Suprapubic skin (tissue), 4 donors: ENCODE measurements around the gene TP53BP2. TPM values are rescaled to one million over a fixed set of nuclear protein-coding genes. Genes with fewer than 3 reads are reported as not detected.

Source experiments
- DNase-seq, 2 donors: peaks; one replicate each; pipeline ENCODE4 v3.0.0-alpha.2; 2019; ENCODE audit warnings: low spot score in 2 of 2
- H3K27ac ChIP-seq: fragments of 200-600 bp; sonication (generic); one replicate; pipeline ENCODE4 v1.5.1; 2019
- H3K27me3 ChIP-seq: fragments of 200-600 bp; sonication (generic); one replicate; pipeline ENCODE4 v1.5.1; 2019
- H3K36me3 ChIP-seq: fragments of 200-600 bp; sonication (generic); one replicate; pipeline ENCODE4 v1.5.1; 2019
- H3K4me1 ChIP-seq: fragments of 200-600 bp; sonication (generic); one replicate; pipeline ENCODE4 v1.5.1; 2019
- H3K4me3 ChIP-seq: fragments of 200-600 bp; sonication (generic); one replicate; pipeline ENCODE4 v1.5.1; 2019; ENCODE audit warnings: mild to moderate bottlenecking
- H3K9me3 ChIP-seq: fragments of 200-600 bp; sonication (generic); one replicate; pipeline ENCODE4 v1.5.1; 2019
- CTCF ChIP-seq, 2 donors: fragments of 200-600 bp in 1 of 2; fragments of 450-650 bp in 1 of 2; sonication (generic) in 1 of 2; IDR thresholded peaks; one replicate each; pipeline ENCODE4 v1.5.1; 2016 to 2019; ENCODE audit warnings: antibody characterized with exemption in 2 of 2, mild to moderate bottlenecking in 1 of 2, moderate library complexity in 1 of 2
- EP300 ChIP-seq: sonication (generic); formaldehyde crosslinking; IDR thresholded peaks from one replicate; pipeline ENCODE4 v1.6.1; 2017; ENCODE audit warnings: antibody characterized with exemption
- POLR2A ChIP-seq, 2 donors: fragments of 450-650 bp; IDR thresholded peaks; one replicate each; pipeline ENCODE4 v1.6.1; 2017; ENCODE audit warnings: antibody characterized with exemption in 2 of 2, mild to moderate bottlenecking in 2 of 2, moderate library complexity in 2 of 2
- POLR2AphosphoS5 ChIP-seq, 3 donors: sonication (generic); formaldehyde crosslinking; IDR thresholded peaks; one replicate each; pipeline ENCODE4 v1.6.1; 2017; ENCODE audit warnings: antibody characterized with exemption in 3 of 3
- WGBS: methylation state at CpG from one replicate; pipeline ENCODE4 v1.1.5; 2018; 5-methylcytosine and 5-hydroxymethylcytosine counted together
- total RNA-seq, 4 donors: library from RNA; depleted of rRNA; stranded (reverse); fragments of >200 nt; gene quantifications; one replicate each; pipeline ENCODE4 v1.1.0, GENCODE V29; 2016

The TP53BP2 gene
- total RNA-seq, 4 donors from 2014 or later = 33.2 to 80.5 (median 55.8) TPM

- H3K36me3 ChIP-seq = no peaks in the 10 kb centered on the region
- no peak overlapping the region for H3K27ac ChIP-seq
- H3K9me3 ChIP-seq = no peaks in the 10 kb centered on the region
- DNase-seq = no peak
- H3K4me1 ChIP-seq = peaks cover 41% of the 10 kb centered on the region
- TF ChIP-seq CTCF (IDR thresholded peaks at IDR 0.05) (no peak), POLR2A (IDR thresholded peaks at IDR 0.05) (no peak), POLR2AphosphoS5 (IDR thresholded peaks at IDR 0.05) (no peak), EP300 (no peak)
- H3K27me3 ChIP-seq = no peaks in the 10 kb centered on the region
- 84% methylated on average over 2 of the region's 2 CpGs for WGBS
- no peak overlapping the region for H3K4me3 ChIP-seq
Measured at GRCh38 chr1:223833948-223834347, 11.8 kb downstream of the TP53BP2 start.

GRCh38 chr1:223832637-223832943 is 13.2 kb downstream of the TP53BP2 start:
- Histone ChIP-seq H3K4me1 (peaks cover 40% of the 10 kb centered on the region), H3K9me3 (no peaks in the 10 kb centered on the region), H3K27me3 (no peaks in the 10 kb centered on the region), H3K27ac (peak overlapping the region; percentile 79), H3K36me3 (no peaks in the 10 kb centered on the region), H3K4me3 (no peak overlapping the region)
- 31% methylated on average over 3 of the region's 3 CpGs for WGBS
- no peak for DNase-seq
- TF ChIP-seq CTCF (IDR thresholded peaks at IDR 0.05) (no peak), EP300 (no peak), POLR2A (IDR thresholded peaks at IDR 0.05) (no peak), POLR2AphosphoS5 (IDR thresholded peaks at IDR 0.05) (no peak)

DNA sequence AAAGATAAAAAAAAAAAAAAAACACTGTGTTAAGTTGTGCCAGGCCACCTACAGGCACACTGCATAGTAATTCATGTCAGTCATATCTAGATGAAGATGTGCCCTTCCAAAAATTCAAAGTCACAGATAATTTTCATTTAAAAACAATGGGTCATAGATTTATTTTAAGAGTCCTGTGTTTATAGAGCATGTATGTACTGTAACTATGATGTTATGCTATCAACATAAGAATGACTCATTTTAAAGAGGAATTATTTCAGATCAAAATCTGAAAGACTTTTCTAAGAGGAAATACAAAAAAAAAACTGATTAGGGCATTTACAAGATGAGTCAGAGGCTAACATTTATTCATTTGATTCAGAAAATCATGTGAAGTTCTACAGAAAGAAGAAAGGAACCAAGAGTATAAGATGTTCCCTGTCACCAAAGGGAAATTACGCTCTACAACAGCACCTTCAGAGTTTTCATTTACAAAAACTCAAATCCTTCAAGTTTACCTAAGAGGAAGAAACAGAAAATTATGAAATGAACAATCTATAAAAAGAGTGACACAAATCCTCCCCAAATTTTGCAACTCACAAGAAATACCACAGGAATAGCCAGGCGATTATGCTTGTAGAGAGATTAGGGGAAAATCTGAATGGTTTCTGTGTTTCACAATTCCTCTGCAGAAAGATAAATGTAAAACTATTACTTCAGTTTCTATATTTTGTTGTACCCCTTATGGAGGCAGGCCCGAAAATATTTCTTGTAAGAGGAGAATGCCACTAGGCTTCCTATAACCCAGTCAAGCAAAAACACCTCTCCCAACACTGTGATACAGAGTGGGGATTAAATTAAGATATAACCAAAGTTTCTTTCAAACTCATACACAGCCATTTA is 13.8 kb downstream of the TP53BP2 start:
- H3K4me1 ChIP-seq = peaks cover 40% of the 10 kb centered on the region
- H3K27ac ChIP-seq = peak overlapping the region; percentile 79
- H3K36me3 ChIP-seq = no peaks in the 10 kb centered on the region
- no peak overlapping the region for H3K4me3 ChIP-seq
- DNase-seq = no peak
- H3K9me3 ChIP-seq = no peaks in the 10 kb centered on the region
- TF ChIP-seq POLR2AphosphoS5 (IDR thresholded peaks at IDR 0.05) = no peak
- H3K27me3 ChIP-seq = no peaks in the 10 kb centered on the region
- 38% methylated on average over 3 of the region's 3 CpGs for WGBS

DNA sequence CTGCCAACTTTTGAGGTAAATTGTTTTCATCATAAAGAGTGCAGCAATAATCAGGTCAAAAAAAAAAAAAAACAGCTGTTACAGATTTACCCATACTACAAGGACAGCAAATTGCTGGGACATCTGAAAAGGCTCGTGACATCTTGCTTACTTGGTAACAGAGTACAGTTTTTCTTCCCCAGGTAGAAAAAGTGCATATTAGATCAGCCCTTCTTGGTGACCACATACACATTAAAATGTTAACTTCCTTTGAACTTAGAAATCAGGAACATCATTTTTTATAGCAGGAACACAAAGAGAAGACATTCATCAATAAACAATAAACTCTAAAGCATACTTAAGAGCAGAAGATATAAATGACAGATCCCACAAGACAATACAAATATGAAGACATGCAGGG is 16.1 kb downstream of the TP53BP2 start:
- H3K36me3 ChIP-seq = no peaks in the 10 kb centered on the region
- H3K27ac ChIP-seq = no peak overlapping the region
- TF ChIP-seq EP300 (no peak), POLR2AphosphoS5 (IDR thresholded peaks at IDR 0.05) (no peak), CTCF (IDR thresholded peaks at IDR 0.05) (no peak), POLR2A (IDR thresholded peaks at IDR 0.05) (no peak)
- 65% methylated on average over 1 of the region's 1 CpG for WGBS
- H3K27me3 ChIP-seq = no peaks in the 10 kb centered on the region
- no peak overlapping the region for H3K4me3 ChIP-seq
- H3K4me1 ChIP-seq = peaks cover 30% of the 10 kb centered on the region
- H3K9me3 ChIP-seq = no peaks in the 10 kb centered on the region
- DNase-seq = no peak

DNA sequence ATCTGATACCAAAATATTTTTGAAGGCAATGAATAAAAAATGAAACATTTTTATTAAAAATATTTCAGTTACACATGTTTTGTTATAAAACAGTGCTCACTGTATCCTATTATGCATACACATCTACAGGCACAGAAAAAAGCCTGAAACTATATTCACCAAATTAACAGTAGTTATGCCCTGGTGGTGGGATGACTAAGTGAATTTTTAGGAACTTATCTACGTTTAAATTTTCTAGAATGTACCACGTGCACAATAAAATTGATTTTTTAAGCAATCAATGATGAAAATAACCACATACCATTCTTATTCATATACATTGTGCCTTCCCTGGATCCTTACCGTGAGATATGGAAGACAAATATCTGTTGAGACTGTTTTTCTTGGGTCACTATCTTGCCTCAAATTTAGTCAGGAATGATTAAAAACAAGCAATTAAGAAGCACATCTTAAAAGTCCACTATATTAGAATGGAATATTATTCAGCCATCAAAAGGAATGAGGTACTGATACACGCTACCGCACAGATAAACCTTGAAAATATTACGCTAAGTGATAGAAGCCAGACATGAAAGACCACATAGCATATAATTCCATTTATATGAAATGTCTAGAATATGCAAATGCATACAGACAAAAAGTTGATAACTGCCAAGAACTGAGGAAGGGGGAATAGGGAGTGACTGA is 17.4 kb downstream of the TP53BP2 start:
- WGBS = 96% methylated on average over 6 of the region's 6 CpGs
- no peak overlapping the region for H3K4me3 ChIP-seq
- no peak overlapping the region for H3K27ac ChIP-seq
- H3K4me1 ChIP-seq = peaks cover 30% of the 10 kb centered on the region
- H3K27me3 ChIP-seq = no peaks in the 10 kb centered on the region
- no peaks in the 10 kb centered on the region for H3K36me3 ChIP-seq
- no peak for DNase-seq
- H3K9me3 ChIP-seq = no peaks in the 10 kb centered on the region
- TF ChIP-seq POLR2AphosphoS5 (IDR thresholded peaks at IDR 0.05) = no peak
- no peak for TF ChIP-seq POLR2A (IDR thresholded peaks at IDR 0.05)
- TF ChIP-seq EP300 = no peak
- TF ChIP-seq CTCF (IDR thresholded peaks at IDR 0.05) = no peak
